DMS79 treated with DMSO at 0.1 percent for 48 hours (cell line): ENCODE data around the gene ITK.
"Not testable (repeated sequence)": the region's sequence is repeated elsewhere in the genome, so short reads cannot be mapped to it uniquely, and the experiment has no call there.

ENCODE experiments used
- DNase-seq: peaks from one replicate; lab custom pipeline; 2025; lab: John Stamatoyannopoulos, UW

ITK gene

DNA sequence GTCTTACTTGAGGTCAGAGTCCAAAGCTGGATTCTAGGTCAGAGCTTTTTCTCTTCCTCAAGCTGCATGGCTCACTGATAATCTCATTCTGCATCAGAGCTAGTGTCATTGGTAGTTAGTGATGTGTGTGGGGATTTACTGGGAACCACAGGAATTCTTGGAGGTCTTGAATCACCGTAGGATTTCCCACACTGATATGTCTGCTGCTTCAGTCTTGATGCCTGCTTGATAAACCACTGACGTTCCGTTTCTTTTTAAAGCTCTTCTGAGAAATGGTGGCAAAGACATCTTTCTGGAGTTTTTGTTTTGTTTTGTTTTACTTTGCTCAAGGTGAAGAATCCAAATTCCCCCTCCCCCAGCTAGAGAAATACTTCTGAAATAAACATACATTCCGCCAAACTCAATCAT, 13.4 kb upstream of the ITK start:
- DNase-seq = no peak

DNA sequence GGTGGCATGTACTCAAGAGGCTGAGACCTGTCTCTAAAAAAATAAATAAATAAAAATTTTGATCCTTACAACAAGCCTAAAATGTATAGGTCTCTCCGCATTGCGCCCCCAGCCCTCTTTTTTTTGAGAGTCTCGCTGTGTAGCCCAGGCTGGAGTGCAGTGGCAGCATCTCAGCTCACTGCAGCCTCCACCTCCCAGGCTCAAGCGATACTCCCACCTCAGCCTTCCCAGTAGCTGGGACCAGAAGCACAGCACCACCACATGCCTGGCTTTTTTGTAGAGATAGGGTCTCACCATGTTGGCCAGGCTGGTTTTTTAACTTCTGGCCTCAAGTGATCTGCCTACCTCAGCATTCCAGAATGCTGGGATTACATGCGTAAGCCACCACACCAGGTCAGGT, 12.4 kb upstream of the ITK start:
- DNase-seq = no peak

DNA sequence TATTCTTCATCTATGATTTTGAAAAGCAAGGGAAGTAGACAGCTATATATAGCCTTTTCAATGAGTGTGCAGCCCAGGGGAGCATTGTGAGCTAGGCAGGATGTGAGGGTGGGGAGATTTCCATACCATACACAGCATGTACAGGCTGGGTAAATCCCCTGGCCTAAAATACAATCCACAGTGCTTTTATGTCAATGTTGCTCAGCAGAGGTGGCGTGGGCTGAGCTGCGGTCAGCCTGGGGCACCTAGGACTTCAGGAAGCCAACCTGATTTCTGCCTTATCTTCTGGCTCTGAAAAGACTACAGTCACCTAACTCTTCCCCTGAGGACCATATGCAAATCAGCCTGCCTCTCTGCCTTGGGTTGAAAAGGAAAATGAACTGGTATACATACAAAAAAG, 8.2 kb upstream of the ITK start:
- no peak for DNase-seq

DNA sequence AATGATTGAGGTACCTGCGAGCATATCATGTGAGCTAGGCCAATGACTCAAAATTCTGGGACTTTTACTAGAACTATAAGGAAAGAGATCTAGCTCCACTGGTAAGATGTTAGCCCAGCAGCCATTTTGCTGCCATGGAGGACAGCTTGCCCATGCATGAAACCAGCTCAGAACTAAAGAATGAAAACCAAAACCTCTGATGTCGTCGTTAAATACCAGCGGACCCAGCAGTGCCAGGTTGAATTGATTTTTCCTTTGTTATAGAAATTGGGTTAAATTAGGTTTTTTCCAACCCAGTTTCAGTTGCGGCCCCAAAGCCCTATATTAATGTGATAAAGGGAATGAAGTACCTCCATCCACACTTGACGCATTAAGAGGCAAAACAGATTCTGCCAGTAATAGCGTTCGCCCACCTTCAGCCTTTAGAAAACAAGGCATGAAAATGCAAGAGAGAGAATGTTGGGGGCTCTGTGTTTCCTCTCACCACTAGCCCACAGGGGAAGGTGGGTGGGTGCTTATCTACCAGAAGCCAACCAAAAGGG, 5.5 kb upstream of the ITK start:
- no peak for DNase-seq

DNA sequence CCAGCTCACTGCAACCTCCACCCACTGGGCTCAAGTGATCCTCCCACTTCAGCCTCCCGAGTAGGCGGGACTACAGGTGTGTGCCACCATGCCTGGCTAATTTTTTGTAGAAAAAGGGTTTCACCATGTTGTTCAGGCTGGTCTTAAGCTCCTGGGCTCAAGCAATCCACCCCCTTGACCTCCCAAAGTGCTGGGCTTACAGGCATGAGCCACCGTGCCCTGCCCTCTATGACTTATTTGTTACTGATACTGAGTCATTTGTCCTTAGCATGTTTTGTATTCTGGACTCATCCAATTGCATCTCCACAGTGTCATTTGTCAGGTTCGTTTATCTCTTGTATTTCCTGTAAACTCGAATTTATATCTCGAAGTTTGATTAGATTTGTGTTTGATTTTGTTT, 2.7 kb upstream of the ITK start:
- DNase-seq = no peak

DNA sequence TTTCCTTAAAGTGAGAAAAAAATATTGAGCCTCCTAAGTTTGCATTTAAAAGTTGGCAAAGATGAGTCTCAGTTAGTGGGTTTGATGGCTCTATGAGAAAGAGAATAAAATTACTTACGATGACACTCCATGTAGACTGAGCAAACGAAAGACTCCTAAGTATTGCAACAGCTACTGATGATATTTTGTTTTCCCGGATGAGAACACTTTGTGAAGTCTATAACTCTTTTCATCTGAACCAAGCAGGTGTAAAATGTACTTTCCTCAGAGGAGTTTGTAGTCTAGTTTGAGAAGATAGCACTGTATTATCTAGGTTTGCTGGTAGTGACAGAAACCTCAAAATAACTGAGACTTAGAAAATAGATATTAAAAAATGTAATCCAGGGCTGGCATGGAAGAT, 1.7 kb upstream of the ITK start:
- no peak for DNase-seq

DNA sequence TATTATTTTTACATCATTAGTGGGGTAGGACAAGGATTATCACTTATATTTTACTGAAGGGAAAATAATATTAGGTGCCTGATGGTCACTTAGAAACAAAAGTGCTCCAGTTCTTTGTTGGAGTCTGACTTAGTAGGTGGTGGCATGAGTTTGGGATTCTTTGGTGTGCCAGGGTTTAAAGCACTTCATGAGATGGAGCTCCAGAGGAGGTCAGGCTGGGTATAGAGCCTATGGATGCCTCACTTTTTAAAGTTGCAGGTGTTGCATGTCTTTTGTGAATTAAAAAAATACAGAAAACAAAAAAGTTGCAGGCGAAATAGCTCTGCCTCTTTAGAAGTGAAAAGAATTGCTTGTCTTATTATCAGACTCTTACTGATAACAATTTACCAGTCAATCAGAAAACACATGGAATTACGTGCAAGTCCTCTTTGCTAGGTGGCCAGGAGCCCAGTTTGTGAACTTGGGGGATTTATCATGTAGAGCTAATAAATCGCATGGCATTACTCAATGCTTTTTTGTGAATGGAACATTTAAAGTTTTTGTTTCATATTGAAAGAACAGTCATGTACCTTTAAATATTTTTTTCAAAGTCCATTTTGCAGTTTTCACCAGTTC, 1.6 kb downstream of the ITK start:
- DNase-seq = no peak

DNA sequence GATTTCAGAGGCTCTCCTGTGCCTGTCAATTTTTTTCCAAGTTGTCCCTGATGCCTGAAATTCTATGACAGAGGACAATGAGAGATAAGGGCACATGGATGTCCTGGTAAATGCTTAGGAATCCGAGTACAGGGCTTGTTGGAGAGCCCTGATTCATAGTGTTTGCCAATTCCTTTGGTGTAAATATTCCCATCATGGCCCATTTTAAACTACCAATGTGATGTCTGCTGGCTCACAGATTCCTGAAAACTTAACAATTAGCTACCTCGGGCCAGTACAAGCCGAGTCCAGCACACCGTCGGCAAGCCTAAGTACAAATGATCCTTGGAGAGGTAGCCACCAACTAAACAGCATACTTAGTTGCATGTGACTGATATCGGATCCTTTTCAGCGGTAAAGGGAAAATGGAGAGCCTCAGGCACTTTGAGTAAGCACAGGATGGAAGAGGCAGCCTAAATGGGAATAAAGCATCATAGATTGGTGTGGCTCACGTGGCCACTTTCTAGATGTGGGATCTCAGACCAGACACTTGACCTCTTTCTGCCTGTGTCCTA, 3.6 kb downstream of the ITK start:
- no peak for DNase-seq

DNA sequence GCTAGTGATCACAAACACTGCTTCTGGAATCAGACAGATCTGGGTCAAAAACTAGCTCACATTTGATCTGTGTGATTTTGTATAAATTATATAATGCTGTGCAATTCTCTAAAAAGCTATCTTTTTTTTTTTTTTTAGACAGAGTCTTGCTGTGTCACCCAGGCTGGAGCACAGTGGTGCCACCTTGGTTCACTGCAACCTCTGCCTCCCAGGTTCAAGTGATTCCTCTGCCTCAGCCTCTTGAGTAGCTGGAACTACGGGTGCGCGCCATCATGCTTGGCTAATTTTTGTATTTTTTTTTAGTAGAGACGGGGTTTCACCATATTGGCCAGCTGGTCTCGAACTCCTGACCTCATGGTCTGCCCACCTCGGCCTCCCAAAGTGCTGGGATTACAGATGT, 4.5 kb downstream of the ITK start:
- not testable (repeated sequence) for DNase-seq

DNA sequence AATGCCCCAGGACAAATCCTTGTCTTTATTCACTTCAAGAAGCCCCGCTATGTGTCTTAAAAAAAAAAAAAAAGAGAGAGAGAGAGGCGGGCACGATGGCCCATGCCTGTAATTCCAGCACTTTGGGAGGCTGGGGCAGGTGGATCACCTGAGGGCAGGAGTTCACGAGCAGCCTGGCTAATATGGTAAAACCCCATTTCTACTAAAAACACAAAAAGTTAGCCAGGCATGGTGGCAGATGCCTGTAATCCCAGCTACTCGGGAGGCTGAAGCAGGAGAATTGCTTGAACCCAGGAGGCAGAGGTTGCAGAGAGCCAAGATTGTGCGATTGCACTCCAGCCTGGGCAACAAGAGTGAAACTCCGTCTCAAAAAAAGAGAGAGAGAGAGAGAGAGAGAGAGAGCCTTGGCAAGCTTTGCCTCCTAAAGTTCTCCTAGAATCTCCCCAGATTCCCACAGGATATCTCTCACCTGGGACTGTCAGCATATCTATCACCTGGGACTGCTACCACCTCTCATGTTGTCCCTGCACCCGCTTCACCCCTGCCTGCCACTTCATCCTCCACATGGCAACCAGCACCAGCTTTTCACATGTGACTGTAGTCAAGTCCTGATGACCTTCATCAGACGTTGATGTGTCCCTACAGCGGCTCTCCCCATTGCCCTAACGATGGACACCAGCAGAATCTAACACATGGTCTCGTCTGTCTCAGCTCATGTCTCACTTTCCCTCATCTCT, 5.8 kb downstream of the ITK start:
- DNase-seq = no peak

DNA sequence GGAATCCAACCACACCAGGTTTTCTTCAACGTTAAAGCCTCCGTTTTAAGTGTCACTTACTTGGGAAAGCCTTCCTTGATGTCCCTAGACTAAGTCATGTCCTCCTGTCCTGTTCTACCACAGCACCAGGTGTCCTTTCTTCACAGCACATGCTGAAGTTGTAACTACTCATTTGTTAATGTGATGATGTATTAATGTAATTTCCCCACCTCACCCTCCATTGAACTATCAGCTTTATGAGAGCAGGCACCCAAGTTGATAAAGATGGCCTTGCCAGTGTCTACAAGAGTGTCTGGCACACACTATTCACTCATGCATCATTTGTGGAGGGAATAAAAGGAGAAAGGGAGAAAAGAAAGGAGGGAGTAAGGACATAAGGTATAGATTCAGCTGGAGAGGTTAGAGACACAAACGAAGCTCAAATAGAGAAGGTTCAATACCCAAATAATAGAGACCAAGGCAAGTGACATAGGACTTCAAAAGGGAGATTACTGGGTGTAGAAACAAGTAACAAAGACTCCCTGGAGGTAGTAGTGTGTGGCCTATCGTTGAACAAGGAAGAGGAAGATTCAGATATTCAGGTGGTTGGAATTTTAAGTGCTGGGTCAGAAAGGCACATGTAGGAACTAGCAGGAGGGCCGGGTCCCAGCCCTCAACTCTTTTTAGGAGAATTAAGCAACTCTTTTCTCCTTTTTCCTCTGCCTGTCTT, 6.6 kb downstream of the ITK start:
- DNase-seq = no peak

DNA sequence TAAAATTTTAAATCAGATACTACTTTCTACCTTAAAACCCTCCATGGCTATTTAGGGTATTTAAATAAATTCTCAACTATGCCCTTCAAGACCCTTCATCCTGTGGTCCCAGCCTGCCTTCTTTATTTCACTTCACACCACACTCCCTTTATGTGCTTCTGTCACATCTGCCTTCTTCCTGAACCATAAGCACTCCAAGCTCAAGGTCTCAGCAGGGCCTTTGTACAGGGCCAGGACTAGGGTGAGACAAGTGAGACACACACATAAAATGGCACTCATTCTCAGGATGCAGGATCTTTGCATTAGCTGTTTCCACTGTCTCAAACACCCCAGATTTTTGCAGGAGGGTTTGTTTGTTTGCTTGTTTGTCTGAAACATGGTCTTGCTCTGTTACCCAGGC, 7.6 kb downstream of the ITK start:
- no peak for DNase-seq

DNA sequence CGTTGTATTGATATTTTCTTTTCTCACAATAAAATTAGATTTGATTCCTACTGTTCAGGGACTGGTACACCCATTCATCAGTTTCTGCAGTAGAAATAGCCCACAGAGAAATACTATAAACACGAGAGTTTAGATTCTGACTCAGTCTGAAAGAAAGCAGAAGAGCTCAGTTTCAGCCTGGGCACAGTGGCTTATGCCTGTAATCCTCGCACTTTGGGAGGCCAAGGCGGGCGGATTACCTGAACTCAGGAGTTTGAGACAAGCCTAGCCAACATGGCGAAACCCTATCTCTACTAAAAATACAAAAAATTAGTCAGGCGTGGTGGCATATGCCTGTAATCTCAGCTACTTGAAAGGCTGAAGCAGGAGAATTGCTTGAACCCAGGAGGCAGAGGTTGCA, 8.6 kb downstream of the ITK start:
- no peak for DNase-seq

DNA sequence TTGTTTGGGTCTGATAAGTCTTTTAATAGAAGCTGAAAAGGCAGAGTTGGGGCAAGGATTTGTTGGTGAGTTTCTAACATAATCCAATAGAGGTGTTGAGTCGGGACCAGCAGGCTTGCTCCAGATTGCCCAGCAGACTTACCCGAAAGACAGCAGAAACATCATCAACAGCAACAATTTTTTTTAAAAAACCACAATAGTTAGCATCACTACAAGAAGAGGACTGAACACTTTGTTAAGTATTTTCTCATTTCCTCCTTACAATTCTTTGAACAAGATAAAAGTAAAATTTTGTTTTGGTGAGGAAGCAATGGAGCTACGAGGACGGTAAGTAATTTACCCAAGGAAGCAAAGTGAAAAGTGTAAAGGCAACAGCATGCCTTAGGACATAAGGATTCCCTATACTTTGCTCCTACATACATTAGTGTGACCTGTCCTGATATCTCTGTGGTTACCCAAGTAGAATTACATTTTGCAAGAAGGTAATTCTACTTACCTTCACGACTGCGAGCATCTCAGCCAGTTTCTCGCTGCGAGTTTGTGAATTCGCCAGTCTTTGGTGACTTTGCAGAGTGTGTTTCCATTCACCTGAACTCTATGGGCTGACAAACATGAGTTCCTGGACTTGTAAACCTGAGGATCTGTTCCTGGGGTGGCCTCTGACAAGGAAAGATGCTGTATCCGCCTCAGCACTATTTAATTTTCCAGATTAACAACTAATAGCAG, 13.2 kb downstream of the ITK start:
- DNase-seq = no peak

DNA sequence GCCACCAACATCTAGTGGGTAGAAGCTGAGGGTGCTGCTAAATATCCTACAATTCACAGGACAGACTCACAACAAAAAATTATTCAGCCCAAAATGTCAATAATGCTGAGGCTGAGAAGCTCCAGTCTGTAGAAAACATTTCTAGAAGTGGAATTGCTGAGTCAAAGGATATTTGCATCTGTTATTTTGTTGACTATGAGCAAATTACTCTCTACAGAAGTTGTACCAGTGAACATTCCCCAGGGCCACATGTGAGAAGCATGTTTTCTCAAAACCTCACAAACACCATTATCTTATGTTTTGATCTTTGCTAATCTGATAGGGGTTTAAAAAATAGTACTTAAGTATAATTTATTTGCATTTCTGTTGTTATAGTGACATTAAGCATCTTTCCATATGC, 15.4 kb downstream of the ITK start:
- no peak for DNase-seq

DNA sequence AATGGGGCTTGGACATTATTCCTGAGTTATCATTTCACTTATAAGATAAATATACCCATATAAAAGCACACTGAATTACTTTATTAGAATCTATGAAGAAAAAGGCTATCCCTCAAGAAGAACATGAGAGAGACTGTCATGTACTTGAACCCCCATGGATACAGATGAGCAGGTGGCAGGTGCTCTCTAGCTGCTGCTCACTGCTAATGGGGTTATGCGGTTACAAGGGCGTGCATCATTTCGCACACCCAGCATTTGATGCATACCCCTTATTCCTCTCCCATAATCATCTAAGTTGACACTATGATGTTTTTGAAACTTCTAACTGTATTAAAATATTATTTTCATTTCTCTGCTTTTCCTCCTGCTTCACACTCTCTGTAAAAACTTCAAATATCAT, 16.4 kb downstream of the ITK start:
- no peak for DNase-seq

DNA sequence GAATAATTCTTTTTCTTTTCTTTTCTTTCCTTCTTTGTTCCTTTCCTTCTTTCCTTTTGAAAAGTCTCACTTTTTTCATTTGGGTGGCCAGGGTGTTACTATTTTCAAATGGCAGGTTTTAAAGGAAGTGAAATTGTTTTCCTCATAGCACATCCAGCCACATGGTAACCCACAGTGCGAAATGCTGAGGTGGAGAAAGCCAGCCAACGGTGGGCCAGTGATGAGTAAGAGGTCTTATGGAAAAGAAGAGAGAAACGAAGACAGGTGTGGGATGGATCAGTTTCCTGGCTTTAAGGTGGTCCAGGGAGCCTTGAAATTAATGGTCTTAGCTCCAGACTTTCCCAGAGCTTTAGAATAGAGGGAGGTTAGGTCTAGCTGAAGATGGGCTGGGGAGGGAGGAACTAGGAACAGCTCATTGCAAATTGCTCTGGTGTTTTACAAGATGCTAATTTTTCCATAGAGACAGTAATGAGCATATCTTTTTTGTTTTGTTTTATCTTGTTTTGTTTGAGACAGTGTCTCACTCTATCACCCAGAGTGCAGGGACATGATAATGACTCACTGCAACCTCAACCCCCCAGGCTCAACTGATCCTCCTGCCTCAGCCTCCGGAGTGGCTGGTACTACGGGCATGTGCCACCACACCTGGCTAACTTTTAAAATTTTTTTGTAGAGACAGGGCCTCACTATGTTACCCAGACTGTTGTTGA, 17.8 kb downstream of the ITK start:
- no peak for DNase-seq

DNA sequence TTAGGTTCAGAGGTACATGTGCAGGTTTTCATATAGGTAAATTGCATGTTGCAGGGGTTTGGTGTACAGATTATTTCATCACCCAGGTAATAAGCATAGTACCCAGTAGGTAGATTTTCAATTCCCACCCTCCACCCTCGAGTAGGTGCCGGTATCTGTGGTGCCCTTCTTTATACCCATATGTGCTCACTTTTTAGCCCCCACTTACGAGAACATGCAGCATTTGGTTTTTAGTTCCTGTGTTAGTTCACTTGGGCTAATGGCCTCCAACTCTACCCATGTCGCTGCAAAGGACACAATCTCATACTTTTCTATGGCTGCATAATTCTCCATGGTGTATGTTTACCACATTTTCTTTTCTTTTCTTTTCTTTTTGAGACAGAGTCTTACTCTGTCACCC, 21.2 kb downstream of the ITK start:
- no peak for DNase-seq

DNA sequence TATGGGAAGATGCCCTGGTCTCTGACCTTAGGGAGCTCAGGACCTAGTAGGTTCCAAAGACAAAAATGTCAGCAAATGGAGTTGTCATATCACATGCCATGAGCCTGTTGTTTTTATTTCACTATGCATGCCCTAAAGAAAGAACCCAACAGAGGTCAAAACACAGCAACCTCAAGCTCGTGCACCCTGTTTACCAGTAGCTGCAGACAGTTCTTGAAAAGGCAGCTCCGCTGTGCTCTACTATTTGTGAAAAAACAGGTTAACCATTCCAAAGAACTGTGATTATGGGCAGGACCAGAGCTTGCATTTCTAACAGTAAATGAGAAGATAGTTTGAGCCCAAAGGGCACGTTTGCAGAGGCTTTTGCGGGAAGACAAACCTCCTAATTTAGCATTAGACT, 22.8 kb downstream of the ITK start:
- no peak for DNase-seq

DNA sequence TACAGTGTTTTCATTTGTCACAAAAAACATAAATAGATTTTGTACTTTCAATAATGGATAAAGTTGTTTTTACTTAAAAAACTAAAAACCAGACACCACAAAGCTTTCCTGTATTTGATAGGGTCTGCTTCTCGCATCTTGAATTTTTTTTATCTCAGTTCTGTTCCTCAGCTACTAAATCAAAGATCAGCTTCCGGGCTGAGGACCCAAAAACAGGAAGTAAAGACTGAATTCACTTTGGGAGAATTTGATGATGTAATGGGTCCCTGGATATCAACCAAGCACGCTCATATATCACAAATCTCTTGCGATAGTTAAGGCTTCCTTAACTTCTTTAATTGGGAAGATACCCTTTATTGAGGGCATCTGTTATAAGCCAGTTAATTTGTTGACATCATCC, 24.1 kb downstream of the ITK start:
- no peak for DNase-seq

DNA sequence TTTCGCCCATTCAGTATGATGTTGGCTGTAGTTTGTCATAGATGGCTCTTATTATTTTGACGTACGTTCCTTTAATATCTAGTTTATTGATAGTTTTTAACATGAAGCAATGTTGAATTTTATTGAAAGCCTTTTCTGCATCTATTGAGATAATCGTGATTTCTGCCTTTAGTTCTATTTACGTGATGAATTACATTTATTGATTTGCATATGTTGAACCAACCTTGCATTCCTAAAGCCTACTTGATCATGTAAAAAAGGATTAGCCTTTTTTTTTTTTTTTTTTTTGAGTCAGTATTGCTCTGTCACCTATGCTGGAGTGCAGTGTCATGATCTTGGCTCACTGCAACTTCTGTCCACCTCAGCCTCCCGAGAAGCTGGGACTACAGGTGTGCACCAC, 25.1 kb downstream of the ITK start:
- no peak for DNase-seq

DNA sequence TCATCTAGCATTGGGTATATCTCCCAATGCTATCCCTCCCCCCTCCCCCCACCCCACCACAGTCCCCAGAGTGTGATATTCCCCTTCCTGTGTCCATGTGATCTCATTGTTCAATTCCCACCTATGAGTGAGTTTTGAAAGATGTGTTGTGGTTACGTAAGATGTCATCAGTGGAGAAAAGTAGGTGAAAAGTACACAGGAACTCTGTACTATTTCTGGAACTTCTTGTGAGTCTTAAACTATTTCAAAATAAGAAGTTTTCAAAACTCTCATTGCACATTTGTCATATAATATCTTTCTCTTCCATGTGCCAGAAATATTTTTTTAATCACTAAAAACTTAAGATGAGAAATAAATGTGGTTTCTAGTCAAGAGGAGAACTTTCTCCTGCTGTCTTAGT, 30.0 kb downstream of the ITK start:
- DNase-seq = not testable (repeated sequence)
